HK-2 (cell line): ENCODE results near the gene GXYLT2.
"Not testable (repeated sequence)": the region's sequence is repeated elsewhere in the genome, so short reads cannot be mapped to it uniquely, and the experiment has no call there.

Experiments
- DNase-seq: peaks from one replicate; pipeline ENCODE4 v3.0.0-alpha.2; 2018; ENCODE audit not compliant: unreplicated experiment

The GXYLT2 gene

DNA sequence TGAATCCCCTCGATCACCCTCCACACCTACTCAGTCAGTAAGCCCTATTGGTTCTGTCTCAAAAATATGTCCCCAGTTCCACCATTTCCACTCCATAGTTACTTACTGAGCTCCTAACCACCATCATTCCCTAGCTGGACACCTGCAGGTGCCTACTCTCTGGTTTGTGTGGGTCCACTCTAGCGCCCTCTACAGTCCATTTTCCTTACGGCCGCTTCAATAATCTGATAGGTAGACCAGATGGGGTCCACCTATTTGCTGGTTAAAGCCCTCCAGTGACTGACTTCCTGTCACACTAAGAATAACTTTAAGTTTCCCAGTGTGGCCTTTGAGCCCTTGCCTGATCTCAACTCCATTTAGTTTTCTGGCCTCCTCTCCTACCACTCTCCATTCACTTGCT lies 5.0 kb downstream of the GXYLT2 start:
- no peak for DNase-seq

DNA sequence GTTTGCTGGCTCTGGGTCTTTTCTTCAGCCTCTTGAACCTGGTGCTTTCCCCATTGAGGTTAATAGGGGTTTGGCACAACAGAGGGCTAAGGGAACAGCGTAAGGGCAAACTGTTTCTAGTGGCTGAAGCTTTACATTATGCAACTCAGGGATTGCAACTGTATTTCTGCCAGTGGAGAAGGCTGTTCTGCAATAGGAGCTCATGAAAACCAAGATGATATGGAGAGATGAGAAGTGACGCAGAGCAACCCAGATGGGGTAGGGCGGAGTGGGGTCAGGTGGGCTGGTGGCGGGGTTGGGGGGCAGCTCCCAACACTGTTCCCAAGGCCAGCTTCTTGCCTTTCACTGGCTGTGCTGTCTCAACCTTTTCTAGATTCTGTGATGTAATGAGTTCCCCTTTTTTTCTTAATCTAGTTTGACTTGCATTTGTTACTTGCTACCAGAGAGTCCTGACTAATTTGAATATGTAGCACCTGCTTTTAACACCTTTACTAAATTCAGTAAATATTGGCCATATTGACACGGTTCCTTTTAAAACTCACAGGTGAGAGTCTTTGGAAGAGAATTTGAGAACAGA lies 7.2 kb downstream of the GXYLT2 start:
- no peak for DNase-seq

DNA sequence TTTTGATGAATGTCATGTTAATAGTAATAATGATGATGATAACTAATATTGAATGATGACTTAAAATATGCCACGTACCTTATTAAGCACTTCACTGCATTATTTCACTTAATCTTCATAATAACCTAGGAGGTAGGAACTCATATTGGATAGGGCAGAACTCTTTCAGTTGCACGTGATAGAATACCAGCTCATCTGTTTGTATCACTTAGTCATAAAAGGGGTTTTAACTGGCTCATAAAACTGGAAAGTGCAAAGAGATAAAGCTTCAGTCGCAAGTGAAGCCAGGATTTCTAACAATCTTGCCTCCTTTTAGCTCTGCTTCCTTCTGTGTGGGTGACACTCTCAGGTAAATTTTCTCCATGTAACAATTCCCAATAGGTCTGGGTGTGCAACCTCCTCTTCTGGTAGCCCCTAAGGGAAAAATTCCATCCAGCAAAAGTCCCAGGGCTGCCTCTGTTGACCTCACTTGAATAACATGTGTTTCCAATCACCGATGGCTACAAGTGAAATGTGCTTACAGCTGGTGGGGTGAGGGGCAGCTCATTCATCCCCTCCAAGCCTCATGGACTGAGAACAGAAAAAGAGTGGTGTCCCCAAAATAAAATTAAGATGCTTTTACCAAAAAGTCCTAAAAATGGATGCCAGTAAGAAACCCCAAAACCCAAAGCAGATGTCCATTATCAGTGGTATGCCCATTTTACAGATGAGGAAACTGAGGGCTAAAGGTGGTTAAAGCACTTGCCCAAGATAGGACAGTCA lies 9.3 kb downstream of the GXYLT2 start:
- no peak for DNase-seq

DNA sequence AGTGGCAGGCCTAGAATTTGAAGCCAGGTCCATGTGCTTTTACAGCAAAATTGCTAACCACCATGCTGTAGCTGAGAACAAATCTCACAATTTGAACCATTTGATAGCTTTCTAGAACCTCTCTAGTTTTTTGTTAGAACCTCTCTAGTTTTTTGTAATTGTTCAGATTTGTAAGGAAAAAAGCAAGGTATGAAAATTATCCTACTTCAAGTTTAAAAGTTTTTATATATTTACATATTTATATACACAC lies 9.8 kb downstream of the GXYLT2 start:
- DNase-seq, result no peak

DNA sequence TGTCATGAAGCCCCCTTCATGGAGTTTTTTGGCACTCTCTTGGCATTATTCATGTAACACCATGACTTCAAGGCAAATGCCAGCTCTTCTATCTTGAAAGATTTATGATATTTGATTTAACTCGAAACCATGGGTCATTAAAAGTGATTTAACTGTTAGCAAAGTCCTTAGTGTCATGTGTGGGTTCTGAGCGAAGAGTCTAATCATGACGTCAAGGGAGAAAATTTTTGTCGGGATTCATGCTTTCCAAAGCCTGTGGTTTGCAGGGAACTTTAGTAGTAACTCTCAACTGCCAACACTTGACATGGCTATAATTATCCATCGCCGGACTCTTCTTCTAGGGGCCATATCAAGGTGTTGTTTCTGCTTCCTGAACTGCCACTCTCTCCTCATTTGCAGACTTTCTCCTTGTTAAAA lies 11.5 kb downstream of the GXYLT2 start:
- DNase-seq, result no peak

DNA sequence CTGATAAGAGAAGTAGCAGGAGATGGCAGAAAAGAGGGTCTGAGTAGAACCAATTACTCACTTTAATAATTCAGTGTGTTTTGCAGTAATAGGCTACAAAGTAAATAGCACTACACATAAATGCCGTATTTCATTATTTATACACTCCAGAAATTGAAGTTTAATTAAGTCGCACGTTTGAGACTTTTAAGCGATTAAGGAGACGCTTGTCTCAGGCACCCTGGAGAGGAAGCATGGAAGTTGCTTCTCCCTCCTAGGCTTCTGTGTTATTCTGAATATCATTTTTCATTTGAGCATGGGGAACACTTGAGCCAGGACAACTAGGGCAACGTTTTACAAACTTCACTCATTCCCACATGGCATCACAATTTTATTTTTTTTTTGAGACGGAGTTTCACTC lies 12.2 kb downstream of the GXYLT2 start:
- DNase-seq, result no peak

DNA sequence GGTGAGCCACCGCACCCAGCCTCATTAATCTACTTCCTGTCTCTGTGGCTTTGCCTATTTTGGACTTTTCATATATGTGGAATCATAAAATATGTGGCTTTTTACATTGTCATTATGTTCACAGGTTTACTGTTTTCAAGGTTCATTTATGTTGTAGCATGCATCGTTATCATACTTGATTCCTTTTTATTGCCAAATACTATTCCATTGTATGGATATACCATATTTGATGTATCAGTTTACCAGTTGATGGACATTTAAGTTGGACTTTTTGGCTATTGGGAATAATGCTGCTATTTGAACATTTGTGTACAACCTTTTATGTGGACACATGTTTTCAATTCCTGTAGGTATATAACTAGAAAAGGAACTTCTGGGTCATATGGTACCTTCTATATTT lies 14.0 kb downstream of the GXYLT2 start:
- no peak for DNase-seq

DNA sequence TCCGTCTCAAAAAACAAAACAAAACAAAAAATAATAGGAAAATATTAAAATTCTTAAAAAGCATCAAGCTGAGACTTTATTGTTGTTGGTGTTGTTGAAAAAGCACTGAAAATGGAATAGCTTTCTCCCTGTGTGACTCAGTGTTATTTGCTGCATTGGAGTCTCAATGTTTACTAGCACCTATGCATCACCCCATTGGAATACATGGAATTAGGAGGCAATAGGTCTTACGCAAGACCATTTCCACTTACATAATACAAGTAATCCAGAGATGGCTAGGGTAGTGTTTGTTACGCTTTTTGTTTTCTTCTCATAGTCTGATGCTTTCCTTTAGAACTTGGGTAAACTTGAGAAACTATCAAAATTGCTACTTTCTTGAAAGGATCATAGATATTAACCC lies 15.2 kb downstream of the GXYLT2 start:
- DNase-seq, result no peak

DNA sequence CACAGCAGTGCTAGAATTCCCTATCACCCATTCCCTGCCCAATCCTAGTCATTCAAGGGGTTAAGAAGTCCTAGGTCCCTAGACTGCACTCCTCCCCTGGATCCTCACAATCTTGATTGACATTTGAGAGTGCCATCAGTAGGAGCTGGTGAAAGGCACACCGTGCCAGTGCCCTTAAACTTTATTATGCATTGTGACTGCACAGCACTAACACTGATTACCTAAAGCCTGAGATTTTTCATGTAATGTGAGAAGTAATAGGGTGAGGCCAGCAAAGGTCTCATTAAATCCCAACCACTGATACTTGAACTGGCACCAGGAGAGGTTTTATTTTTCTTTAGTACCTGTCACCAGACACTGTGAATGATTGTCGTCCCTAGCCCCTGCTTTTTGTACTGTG lies 16.3 kb downstream of the GXYLT2 start:
- DNase-seq, result no peak

DNA sequence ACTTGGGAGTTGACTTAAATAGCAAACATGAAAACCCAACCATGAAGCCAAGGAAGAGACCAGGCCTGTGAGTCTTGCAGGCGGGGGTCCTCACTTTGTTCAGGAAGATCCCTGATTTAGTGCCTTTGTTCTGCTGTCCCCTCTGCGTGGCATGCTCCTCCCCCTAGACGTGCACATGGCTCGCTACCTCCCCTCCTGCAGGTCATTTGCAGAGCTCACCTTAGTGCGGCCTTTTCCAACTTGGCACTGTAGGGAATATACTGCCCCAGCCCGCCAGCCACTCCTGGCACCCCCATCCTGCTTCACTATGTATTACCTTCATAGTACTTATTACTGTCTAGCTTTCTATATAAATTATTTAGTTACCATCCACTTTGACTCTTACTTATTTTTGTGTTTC lies 18.3 kb downstream of the GXYLT2 start:
- no peak for DNase-seq

DNA sequence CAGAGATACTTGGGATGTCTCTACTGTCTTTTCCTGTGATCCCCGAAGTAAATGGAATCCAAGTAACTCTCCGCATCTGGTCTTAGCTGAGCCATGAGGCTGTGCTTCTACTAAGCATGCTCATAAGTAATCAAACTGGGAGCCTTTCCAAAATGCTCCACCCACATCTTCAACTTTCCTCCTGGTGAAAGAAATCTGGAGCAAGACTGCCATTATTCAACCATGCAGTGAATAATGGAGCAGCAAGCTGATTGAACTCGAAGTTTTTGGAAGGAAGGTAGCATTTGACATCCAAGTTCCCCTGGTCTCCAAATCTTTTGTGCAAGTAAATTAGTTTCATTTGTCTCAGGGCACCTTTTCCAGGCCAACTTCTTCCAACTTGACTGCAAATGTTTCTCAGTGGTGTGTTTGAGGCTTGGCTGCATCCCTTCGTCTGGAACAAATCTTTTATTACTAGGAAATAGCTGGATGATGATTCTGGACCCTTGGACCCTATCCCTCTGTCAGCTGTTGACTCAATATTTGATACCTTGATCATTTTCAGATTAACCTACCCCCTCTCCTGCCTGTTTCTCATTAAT lies 19.4 kb downstream of the GXYLT2 start:
- DNase-seq, result no peak

DNA sequence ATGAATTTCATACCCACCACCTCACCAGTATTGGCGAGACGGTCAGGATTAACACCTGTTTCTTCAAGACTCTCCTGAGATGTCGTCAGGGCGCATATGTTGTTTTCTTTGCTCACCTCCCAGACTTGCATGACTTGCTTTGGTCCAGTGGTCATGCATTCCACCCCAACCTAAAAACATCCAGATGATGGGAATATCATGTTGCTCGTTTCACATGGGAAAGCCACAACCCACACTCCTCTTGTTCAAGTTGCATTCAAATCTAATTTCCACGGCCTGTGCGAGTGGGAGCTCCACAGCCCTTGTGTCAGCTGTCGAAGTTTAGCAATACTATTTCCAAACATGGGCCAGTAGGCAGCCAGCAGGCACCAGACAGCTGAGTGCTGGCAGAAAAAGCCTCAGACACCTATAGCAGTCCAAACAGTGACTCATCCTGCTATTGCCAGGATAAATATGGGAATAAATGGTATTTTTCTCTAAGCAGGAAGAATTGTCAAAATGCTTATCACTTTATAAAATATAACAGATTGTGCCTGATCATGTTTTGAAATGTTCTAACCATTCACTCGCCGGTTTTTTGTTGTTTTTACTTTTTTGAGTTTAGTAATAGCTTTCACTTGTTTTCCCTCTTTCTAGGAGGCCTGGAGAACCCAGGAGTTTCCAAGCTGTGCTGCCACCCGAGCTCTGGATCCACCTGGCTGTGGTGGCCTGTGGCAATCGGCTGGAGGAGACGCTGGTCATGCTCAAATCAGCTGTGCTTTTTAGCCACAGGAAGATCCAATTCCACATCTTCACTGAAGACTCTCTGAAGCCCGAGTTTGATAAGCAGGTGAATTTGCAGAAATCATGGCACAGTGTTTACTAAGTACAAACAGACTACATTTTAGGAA lies 20.1 kb downstream of the GXYLT2 start:
- no peak for DNase-seq

DNA sequence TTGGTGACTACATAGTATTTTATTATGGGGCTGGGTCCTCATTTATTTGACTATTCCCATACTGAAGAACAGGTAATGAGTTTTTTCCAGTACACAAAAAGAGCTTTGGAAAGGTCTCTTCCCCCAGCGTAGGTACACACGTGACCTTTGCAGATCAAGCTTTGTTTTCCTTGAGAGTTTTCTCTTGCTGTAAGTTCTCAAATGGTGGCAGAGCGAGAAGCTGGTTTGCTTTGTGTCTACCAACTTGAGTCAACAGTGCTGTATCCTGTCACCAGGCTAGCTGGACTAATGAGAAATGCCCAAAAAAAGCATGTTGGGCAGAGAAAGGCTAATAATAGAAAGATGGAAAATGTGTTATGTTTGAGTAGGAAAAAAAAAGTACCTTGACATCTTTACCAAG lies 21.7 kb downstream of the GXYLT2 start:
- no peak for DNase-seq

DNA sequence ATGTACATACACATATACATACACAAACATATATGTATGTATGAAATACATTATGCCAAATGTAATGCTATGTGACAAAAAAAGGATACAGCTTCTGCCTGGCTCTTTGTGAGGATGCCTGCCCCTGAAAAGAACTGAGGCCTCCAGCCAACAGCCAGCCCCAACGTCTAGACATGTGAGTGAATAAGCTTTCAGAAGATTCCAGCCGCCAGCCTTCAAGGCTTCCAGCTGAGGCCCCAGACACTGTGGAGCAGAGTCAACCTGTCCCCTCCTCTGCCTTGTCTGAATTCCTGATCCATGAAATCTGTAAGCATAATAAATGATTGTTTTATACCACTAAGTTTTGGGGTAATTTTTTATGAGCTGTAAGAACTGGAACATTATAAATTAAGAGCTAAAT lies 24.7 kb downstream of the GXYLT2 start:
- no peak for DNase-seq

DNA sequence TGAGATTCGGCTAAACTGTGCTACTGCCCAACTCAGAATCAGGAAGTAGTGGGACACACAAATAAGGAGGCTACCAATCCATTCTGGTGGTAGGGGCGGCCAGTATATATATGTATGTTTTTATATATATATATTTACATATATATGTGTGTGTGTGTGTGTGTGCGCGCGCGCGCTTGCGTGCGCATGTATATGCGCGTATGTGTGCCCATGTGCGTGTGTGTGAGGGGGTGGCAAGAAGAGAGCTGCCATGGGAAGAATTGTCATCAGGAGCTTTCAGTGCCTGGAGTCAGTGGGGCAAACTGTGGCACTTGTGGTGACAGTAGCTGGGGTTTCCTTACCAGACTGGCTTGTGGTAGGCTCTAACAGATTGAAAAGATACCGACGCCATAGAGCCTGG lies 26.5 kb downstream of the GXYLT2 start:
- no peak for DNase-seq

DNA sequence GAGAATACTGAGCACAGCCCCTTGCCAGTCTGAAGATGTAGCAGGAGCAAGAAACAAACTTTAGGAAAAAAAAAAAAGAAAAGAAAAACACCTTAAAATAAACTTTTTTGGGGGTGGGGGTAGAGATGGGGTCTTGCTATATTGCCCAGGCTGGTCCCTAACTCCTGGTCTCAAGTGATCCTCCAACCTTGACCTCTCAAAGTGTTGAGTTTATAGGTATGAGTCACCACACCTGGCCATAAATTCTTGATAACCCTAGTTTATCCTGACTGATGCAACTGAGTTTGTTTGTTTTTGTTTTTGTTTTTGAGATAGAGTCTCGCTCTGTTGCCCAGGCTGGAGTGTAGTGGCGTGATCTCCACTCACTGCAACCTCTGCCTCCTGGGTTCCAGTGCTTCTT lies 28.4 kb downstream of the GXYLT2 start:
- DNase-seq, result no peak

DNA sequence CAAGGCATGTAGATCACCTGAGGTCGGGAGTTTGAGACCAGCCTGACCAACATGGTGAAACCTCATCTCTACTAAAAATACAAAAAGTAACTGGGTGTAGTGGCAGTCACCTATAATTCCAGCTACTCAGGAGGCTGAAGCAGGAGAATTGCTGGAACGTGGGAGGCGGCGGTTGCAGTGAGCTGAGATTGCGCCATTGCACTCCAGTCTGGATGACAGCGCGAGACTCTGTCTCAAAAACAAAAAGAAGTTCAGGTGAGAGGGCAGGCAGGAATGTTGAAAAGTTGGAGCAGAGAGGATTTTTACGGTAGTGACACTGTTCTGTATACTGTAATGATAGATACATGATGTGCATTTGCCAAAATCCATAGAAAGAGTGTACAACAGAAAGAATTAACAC lies 31.7 kb downstream of the GXYLT2 start:
- no peak for DNase-seq

DNA sequence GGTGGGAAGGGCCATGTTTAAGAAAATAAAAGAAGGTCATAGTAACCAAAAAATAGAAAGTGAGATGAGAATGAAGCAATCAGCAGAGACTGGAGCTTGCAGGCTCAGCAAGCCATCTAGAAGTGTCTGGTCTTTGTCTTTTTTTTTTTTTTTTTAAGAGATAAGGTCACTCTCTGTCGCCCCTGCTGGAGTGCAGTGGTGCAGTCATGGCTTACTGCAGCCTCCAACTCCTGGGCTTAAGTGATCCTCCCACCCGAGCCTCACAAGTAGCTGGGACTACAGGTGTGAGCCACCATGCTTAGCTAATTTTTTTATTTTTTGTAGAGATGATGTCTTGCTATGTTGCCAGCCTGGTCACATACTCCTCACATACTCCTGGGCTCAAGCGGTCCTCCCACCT lies 36.2 kb downstream of the GXYLT2 start:
- no peak for DNase-seq

DNA sequence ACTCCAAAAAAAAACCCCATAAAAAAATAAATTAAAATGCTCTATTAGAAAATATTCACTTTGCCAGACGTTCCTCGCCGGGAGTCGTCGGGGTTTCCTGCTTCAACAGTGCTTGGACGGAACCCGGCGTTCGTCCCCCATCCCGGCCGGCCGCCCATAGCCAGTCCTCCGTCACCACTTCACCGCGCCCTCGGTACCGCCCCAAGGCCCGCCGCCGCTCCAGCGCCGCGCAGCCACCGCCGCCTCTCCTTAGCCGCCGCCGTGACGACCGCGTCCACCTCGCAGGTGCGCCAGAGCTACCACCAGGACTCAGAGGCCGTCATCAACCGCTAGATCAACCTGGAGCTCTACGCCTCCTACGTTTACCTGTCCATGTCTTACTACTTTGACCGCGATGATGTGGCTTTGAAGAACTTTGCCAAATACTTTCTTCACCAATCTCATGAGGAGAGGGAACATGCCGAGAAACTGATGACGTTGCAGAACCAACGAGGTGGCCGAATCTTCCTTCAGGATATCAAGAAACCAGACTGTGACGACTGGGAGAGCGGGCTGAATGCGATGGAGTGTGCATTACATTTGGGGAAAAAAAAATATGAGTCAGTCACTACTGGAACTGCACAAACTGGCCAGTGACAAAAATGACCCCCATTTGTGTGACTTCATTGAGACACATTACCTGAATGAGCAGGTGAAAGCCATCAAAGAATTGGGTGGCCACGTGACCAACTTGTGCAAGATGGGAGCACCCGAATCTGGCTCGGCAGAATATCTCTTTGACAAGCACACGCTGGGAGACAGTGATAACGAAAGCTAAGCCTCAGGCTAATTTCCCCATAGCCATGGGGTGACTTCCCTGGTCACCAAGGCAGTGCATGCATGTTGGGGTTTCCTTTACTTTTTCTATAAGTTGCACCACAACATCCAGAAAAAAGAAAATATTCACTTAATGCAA lies 41.2 kb downstream of the GXYLT2 start:
- DNase-seq, result not testable (repeated sequence)

DNA sequence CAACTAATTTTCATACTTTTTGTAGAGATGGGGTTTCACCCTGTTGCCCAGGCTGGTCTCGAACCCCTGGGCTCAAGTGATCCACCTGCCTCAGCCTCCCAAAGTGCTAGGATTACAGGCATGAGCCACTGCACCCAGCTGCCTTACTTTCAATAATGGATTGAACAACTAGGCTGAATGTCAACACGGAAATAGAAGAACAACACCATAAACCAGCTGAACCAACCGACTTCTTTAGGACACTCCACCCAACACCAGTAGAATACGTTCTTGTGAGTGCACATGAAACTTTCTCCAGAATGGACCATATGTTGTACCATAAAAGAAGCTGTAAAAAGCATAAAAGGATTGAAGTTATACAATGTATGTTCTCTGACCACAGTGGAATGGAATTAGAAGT lies 42.9 kb downstream of the GXYLT2 start:
- no peak for DNase-seq

DNA sequence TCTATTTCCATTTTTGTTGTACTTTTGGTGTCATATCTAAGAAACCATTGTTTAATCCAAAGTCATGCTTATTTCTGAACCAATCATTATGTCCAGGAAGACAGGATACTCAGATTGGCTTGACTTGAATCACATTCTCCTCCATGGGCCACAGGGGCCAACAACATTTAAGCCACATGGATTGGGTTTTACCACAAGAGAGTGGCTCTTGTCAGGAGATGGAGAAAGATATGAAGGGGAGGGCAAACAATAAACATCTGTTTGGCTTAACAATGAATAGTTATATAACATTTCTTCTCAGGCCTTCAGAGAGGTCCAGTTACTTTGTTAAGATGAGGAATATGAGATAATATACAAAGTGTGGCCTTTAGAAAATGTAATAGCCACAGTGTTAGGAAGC lies 44.6 kb downstream of the GXYLT2 start:
- DNase-seq, result no peak
